Stimulated activated CD8-positive, alpha-beta memory T cell treated with anti-CD3 and anti-CD28 coated beads, Interleukin-7, amount 100 ng/mL, for 48 hours (primary cell): ENCODE measurements around the gene SGIP1.

Source experiments
- DNase-seq, 2 donors: peaks; one replicate each; pipeline ENCODE4 v3.0.0-alpha.2; 2020; ENCODE audit warnings: low read depth in 1 of 2; ENCODE audit errors: extremely low read depth in 1 of 2

The SGIP1 gene

GRCh38 chr1:66676613-66677298 is 142.8 kb downstream of the SGIP1 start:
- no peak for DNase-seq

GRCh38 chr1:66678146-66678545 is 144.2 kb downstream of the SGIP1 start:
- DNase-seq = no peak

GRCh38 chr1:66679140-66679539 is 145.2 kb downstream of the SGIP1 start:
- DNase-seq = no peak

- DNase-seq = no peak
These were observed 147.7 kb downstream of the SGIP1 start for GRCh38 chr1:66681686-66682085.

GRCh38 chr1:66682106-66682505 is 148.2 kb downstream of the SGIP1 start:
- DNase-seq = no peak

GRCh38 chr1:66684353-66684752 is 150.4 kb downstream of the SGIP1 start:
- DNase-seq = no peak

- no peak for DNase-seq
These were observed 151.3 kb downstream of the SGIP1 start for GRCh38 chr1:66685265-66685664.

GRCh38 chr1:66685670-66686069 is 151.7 kb downstream of the SGIP1 start:
- DNase-seq = no peak

- no peak for DNase-seq
These were observed 152.5 kb downstream of the SGIP1 start for GRCh38 chr1:66686406-66686805.

- no peak for DNase-seq
These were observed 153.4 kb downstream of the SGIP1 start for GRCh38 chr1:66687358-66687757.

GRCh38 chr1:66690666-66691381 is 156.9 kb downstream of the SGIP1 start:
- no peak for DNase-seq

- DNase-seq = no peak
These were observed 158.7 kb downstream of the SGIP1 start for GRCh38 chr1:66692681-66693080.

- no peak for DNase-seq
These were observed 159.9 kb downstream of the SGIP1 start for GRCh38 chr1:66693856-66694255.

- no peak for DNase-seq
These were observed 161.2 kb downstream of the SGIP1 start for GRCh38 chr1:66695116-66695515.

GRCh38 chr1:66696771-66697170 is 162.8 kb downstream of the SGIP1 start:
- no peak for DNase-seq

GRCh38 chr1:66699213-66699612 is 165.3 kb downstream of the SGIP1 start:
- no peak for DNase-seq

GRCh38 chr1:66704177-66704875 is 170.4 kb downstream of the SGIP1 start:
- no peak for DNase-seq

- DNase-seq = no peak
These were observed 171.2 kb downstream of the SGIP1 start for GRCh38 chr1:66705110-66705509.

- no peak for DNase-seq
These were observed 177.5 kb downstream of the SGIP1 start for GRCh38 chr1:66711420-66711819.

GRCh38 chr1:66712839-66713238 is 178.9 kb downstream of the SGIP1 start:
- no peak for DNase-seq

- DNase-seq = no peak
These were observed 190.0 kb downstream of the SGIP1 start for GRCh38 chr1:66723985-66724384.
